HT-29 (cell line): ENCODE results near the gene WDR73. TPM values are rescaled to one million over a fixed set of nuclear protein-coding genes. Genes with fewer than 3 reads are reported as not detected.

ENCODE experiments used
- total RNA-seq: library from RNA; depleted of rRNA; stranded (reverse); fragments of >200 nt; shearing (Covaris generic); gene quantifications from 2 replicates; pipeline ENCODE4 v1.2.3, GENCODE V29; 2014; rRNA removed

The WDR73 gene
- total RNA-seq, 1 experiment from 2014 or later = 41.2 TPM

Other genes starting within 250 kb of the WDR73 start
- 9.7 and 14.1 TPM in 2 replicates for gene ZSCAN2, start 53.3 kb downstream of the WDR73 start, total RNA-seq
- gene NMB, start 3.9 kb upstream of the WDR73 start, total RNA-seq = 96.2 and 97.9 TPM in 2 replicates
- 215 and 238 TPM in 2 replicates for gene SEC11A, start 61.9 kb upstream of the WDR73 start, total RNA-seq
- gene ZNF592, start 94.3 kb upstream of the WDR73 start, total RNA-seq = 22.6 and 27.5 TPM in 2 replicates
- gene ALPK3, start 163.1 kb upstream of the WDR73 start, total RNA-seq = 66.1 and 73.9 TPM in 2 replicates
- 0.08 and 0.13 TPM in 2 replicates for gene SLC28A1, start 230.4 kb upstream of the WDR73 start, total RNA-seq